Stomach (tissue), 4 donors: ENCODE results near the gene VNN1.

Source experiments
- POLR2A ChIP-seq, 4 donors: fragments of 450-650 bp; IDR thresholded peaks; one replicate each; pipeline ENCODE4 v1.6.1; 2016; ENCODE audit warnings: antibody characterized with exemption in 4 of 4, control low read depth in 2 of 4, mild to moderate bottlenecking in 1 of 4, moderate library complexity in 1 of 4
- POLR2AphosphoS5 ChIP-seq, 3 donors: sonication (generic); formaldehyde crosslinking; IDR thresholded peaks; one replicate each; pipeline ENCODE4 v1.6.1; 2016; ENCODE audit warnings: antibody characterized with exemption in 3 of 3
- TF ChIP-seq, protein P1 (sequence below), 7 experiments: fragments of 450-650 bp in 4 of 7; fragments of 200-600 bp in 3 of 7; sonication (generic) in 3 of 7; IDR thresholded peaks; one replicate each; pipeline ENCODE4 v1.5.1; 2016 to 2019; ENCODE audit warnings: antibody characterized with exemption in 7 of 7, control low read depth in 2 of 7, mild to moderate bottlenecking in 1 of 7

DNA sequence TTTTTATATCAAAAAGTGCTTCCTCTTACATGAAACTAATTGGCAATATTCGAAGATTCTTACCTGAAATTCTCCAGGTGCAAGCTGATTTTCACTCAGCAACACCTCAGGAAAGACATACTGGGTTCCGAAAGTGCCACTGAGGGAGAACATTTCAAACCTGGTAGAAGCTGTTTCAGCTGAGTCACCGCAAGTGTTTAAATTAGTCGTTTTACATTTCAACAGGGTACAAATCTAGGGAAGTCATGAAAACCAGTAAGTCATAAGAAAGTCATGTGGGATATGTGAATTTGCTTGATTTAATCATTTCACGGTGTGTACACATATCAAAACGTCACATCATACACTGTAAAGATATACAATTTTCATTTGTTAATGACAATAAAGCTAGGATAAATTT is 29.6 kb downstream of the VNN1 start:
- no peak for TF ChIP-seq POLR2A (IDR thresholded peaks at IDR 0.05)
- TF ChIP-seq, protein P1, sequence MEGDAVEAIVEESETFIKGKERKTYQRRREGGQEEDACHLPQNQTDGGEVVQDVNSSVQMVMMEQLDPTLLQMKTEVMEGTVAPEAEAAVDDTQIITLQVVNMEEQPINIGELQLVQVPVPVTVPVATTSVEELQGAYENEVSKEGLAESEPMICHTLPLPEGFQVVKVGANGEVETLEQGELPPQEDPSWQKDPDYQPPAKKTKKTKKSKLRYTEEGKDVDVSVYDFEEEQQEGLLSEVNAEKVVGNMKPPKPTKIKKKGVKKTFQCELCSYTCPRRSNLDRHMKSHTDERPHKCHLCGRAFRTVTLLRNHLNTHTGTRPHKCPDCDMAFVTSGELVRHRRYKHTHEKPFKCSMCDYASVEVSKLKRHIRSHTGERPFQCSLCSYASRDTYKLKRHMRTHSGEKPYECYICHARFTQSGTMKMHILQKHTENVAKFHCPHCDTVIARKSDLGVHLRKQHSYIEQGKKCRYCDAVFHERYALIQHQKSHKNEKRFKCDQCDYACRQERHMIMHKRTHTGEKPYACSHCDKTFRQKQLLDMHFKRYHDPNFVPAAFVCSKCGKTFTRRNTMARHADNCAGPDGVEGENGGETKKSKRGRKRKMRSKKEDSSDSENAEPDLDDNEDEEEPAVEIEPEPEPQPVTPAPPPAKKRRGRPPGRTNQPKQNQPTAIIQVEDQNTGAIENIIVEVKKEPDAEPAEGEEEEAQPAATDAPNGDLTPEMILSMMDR (IDR thresholded peaks at IDR 0.05) = no peak
- no peak for TF ChIP-seq POLR2AphosphoS5 (IDR thresholded peaks at IDR 0.05)
